ENCODE results near the gene LGALS7B. TPM values are rescaled to one million over a fixed set of nuclear protein-coding genes. Genes with fewer than 3 reads are reported as not detected.

Gene LGALS7B
- total RNA-seq, result 3.2 TPM
- long read RNA-seq, result 0 reads

GRCh38 chr19:38788478-38789243, at the start of gene LGALS7B:
Gene LGALS7B (plus strand): TSS chr19:38789200. CDS start chr19:38789227, 27 bp downstream.
- Histone ChIP-seq H3K4me3 (no peak within 1 kb of the TSS), H3K27ac (no peak within 1 kb of the TSS), H3K36me3 (no peaks in the 10 kb centered on the region), H3K4me1 (peaks cover 13% of the 10 kb centered on the region), H3K27me3 (no peaks in the 10 kb centered on the region), H3K9me3 (no peaks in the 10 kb centered on the region)
- ATAC-seq, result no peak
- no peak for DNase-seq
- TF ChIP-seq CTCF (IDR thresholded peaks at IDR 0.05), result no peak
- intact Hi-C loops (cut with DNase I), result no loop called here

- intact Hi-C loops (cut with DNase I), result no loop called here
- H3K4me3 ChIP-seq, result no peak overlapping the region
- no peaks in the 10 kb centered on the region for H3K9me3 ChIP-seq
- H3K27me3 ChIP-seq, result no peaks in the 10 kb centered on the region
- peaks cover 9% of the 10 kb centered on the region for H3K4me1 ChIP-seq
- H3K27ac ChIP-seq, result no peak overlapping the region
- ATAC-seq (no peak), DNase-seq (peak; percentile 56)
- no peak for TF ChIP-seq CTCF (IDR thresholded peaks at IDR 0.05)
- H3K36me3 ChIP-seq, result no peaks in the 10 kb centered on the region
Observed at GRCh38 chr19:38739440-38740256, 49.4 kb upstream of the LGALS7B start.

- intact Hi-C loops (cut with DNase I), result no loop called here
- no peak for ATAC-seq
- Histone ChIP-seq H3K9me3 (no peaks in the 10 kb centered on the region), H3K36me3 (no peaks in the 10 kb centered on the region), H3K4me1 (peaks cover 3% of the 10 kb centered on the region), H3K4me3 (no peak overlapping the region), H3K27me3 (no peaks in the 10 kb centered on the region), H3K27ac (no peak overlapping the region)
- no peak for TF ChIP-seq CTCF (IDR thresholded peaks at IDR 0.05)
- DNase-seq, result no peak
Observed at GRCh38 chr19:38740257-38740592, 48.8 kb upstream of the LGALS7B start.

- H3K4me3 ChIP-seq, result no peak overlapping the region
- no peaks in the 10 kb centered on the region for H3K27me3 ChIP-seq
- no peaks in the 10 kb centered on the region for H3K9me3 ChIP-seq
- H3K36me3 ChIP-seq, result no peaks in the 10 kb centered on the region
- no peak for ATAC-seq
- H3K4me1 ChIP-seq, result peaks cover 3% of the 10 kb centered on the region
- no peak for TF ChIP-seq CTCF (IDR thresholded peaks at IDR 0.05)
- H3K27ac ChIP-seq, result no peak overlapping the region
- intact Hi-C loops (cut with DNase I), result no loop called here
- DNase-seq, result no peak
Observed at GRCh38 chr19:38740932-38741331, 48.1 kb upstream of the LGALS7B start.

- DNase-seq (no peak), ATAC-seq (no peak)
- no peak overlapping the region for H3K27ac ChIP-seq
- intact Hi-C loops (cut with DNase I), result no loop called here
- H3K27me3 ChIP-seq, result no peaks in the 10 kb centered on the region
- H3K36me3 ChIP-seq, result no peaks in the 10 kb centered on the region
- H3K4me3 ChIP-seq, result no peak overlapping the region
- H3K9me3 ChIP-seq, result no peaks in the 10 kb centered on the region
- no peaks in the 10 kb centered on the region for H3K4me1 ChIP-seq
- TF ChIP-seq CTCF (IDR thresholded peaks at IDR 0.05), result no peak
Observed at GRCh38 chr19:38741670-38742069, 47.3 kb upstream of the LGALS7B start.
